ENCODE data around the gene DCLK1.

GRCh38 chr13:35916146-35916545 lies 215.0 kb downstream of the DCLK1 start:
- TF ChIP-seq POLR2A (IDR thresholded peaks at IDR 0.05; ENCODE audit: low read length), result no peak
- TF ChIP-seq GATA1 (IDR thresholded peaks at IDR 0.05; ENCODE audit: low read depth, low read length), result no peak

Data from erythroblast (primary cell).